ENCODE measurements around the gene CDH20.

GRCh38 chr18:61569176-61569892 is 236.1 kb downstream of the CDH20 start:
- TF ChIP-seq CTCF (IDR thresholded peaks at IDR 0.05; ENCODE audit: low read depth, low read length) (no peak), POLR2A (IDR thresholded peaks at IDR 0.05; ENCODE audit: extremely low read depth, insufficient read length) (no peak)
